ENCODE results near the gene CACNA1E.

DNA sequence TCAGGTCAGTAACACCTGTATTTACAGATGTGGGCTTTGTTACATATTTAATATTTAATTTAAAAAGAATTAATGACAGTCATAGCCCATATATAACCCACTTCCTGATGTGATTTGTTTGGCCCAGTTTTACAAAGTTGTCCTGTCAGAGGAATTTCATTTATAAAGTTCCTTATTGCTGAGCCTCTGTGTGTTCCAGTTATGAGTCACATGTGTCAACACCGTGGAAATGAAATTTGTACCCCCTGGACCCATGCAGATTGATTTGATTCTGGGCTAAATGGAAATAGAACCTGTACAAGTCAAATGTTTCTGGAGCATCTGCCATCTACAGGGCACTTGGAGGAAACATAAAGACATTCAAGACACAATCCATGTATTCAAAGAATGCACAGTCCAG, 149.2 kb downstream of the CACNA1E start:
- TF ChIP-seq, protein P1, sequence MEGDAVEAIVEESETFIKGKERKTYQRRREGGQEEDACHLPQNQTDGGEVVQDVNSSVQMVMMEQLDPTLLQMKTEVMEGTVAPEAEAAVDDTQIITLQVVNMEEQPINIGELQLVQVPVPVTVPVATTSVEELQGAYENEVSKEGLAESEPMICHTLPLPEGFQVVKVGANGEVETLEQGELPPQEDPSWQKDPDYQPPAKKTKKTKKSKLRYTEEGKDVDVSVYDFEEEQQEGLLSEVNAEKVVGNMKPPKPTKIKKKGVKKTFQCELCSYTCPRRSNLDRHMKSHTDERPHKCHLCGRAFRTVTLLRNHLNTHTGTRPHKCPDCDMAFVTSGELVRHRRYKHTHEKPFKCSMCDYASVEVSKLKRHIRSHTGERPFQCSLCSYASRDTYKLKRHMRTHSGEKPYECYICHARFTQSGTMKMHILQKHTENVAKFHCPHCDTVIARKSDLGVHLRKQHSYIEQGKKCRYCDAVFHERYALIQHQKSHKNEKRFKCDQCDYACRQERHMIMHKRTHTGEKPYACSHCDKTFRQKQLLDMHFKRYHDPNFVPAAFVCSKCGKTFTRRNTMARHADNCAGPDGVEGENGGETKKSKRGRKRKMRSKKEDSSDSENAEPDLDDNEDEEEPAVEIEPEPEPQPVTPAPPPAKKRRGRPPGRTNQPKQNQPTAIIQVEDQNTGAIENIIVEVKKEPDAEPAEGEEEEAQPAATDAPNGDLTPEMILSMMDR (IDR thresholded peaks at IDR 0.05) = no peak
- no peak for TF ChIP-seq POLR2A (IDR thresholded peaks at IDR 0.05)
